Measurements from ENCODE around the gene LCAT.

DNA sequence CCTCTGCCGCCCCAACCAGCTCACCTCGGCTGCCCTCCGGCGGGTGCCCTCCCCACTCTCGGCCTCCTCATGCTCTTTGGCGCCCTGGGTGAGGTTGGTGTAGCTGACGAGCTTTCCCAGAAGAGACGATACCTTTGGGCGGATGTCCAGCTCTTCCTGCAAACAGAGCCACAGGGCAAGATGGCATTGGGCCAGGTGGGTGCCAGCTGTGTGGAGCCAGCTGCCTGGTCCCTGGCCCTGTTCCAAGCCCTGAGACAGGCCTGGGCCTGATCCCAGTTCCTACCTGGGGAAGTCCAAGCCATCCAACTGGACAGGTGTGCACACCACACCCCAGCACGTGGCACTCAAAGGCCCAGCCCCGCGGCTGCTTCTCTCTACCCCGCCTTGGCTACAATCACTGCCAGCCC is 17.6 kb upstream of the LCAT start:
- TF ChIP-seq, protein P1, sequence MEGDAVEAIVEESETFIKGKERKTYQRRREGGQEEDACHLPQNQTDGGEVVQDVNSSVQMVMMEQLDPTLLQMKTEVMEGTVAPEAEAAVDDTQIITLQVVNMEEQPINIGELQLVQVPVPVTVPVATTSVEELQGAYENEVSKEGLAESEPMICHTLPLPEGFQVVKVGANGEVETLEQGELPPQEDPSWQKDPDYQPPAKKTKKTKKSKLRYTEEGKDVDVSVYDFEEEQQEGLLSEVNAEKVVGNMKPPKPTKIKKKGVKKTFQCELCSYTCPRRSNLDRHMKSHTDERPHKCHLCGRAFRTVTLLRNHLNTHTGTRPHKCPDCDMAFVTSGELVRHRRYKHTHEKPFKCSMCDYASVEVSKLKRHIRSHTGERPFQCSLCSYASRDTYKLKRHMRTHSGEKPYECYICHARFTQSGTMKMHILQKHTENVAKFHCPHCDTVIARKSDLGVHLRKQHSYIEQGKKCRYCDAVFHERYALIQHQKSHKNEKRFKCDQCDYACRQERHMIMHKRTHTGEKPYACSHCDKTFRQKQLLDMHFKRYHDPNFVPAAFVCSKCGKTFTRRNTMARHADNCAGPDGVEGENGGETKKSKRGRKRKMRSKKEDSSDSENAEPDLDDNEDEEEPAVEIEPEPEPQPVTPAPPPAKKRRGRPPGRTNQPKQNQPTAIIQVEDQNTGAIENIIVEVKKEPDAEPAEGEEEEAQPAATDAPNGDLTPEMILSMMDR (IDR thresholded peaks at IDR 0.05; ENCODE audit: low read depth, low read length) = no peak
- TF ChIP-seq EZH2phosphoT487 (IDR thresholded peaks at IDR 0.05; ENCODE audit: low read depth) = no peak
